Stimulated activated CD4-positive, alpha-beta T cell treated with anti-CD3 and anti-CD28 coated beads, Interleukin-4, amount 100 ng/mL, for 48 hours (primary cell): ENCODE measurements around the gene ALDH3B1.

Experiments used
- DNase-seq, 2 donors: peaks; one replicate each; pipeline ENCODE4 v3.0.0-alpha.2; 2020; ENCODE audit warnings: low read depth in 2 of 2

Gene ALDH3B1

GRCh38 chr11:68044145-68044813, 34.2 kb downstream of the ALDH3B1 start:
- DNase-seq: no peak

DNA sequence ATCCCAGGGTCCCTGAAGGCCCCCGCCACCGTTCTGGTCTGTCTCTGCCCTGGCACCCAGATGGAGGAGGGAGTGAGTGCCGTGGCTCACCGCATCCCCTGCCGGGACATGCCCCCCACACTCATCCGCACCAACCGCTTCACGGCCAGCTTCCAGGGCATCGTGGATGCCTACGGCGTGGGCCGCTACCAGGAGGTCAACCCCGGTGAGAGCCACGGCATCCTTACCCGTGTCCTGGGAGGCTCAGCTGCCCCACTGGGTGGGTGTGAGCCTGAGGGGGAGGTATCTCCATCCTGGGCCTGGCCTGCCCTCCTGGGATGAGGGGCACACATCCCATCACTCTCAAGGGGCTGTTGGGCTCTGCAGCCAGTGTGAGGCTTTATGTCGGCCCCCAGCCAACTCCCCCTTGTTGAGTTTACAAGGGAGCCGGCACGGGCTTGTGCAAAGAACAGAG, 34.8 kb downstream of the ALDH3B1 start:
- no peak for DNase-seq

GRCh38 chr11:68047437-68048290, 37.5 kb downstream of the ALDH3B1 start:
- DNase-seq: no peak

- no peak for DNase-seq
Measured at GRCh38 chr11:68048681-68049508, 38.8 kb downstream of the ALDH3B1 start.

- DNase-seq: no peak
Measured at GRCh38 chr11:68049509-68050370, 39.6 kb downstream of the ALDH3B1 start.

DNA sequence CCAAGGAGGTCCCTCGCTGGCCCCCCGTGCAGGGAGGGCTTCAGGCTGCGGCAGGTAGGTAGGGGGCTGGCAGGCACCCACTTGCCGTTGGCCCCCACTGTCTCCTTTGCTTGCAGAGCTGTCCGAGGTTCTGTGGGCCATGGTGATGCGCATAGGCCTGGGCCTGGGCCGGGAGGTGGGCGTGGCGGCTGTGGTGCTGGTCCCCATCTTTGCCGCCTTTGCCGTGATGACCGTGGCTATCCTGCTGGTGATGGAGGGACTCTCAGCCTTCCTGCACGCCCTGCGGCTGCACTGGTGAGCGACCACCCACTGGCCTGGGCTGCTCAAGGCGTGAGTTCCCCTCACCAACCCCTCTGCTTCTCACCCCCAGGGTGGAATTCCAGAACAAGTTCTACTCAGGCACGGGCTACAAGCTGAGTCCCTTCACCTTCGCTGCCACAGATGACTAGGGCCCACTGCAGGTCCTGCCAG, 40.3 kb downstream of the ALDH3B1 start:
- DNase-seq: no peak

DNA sequence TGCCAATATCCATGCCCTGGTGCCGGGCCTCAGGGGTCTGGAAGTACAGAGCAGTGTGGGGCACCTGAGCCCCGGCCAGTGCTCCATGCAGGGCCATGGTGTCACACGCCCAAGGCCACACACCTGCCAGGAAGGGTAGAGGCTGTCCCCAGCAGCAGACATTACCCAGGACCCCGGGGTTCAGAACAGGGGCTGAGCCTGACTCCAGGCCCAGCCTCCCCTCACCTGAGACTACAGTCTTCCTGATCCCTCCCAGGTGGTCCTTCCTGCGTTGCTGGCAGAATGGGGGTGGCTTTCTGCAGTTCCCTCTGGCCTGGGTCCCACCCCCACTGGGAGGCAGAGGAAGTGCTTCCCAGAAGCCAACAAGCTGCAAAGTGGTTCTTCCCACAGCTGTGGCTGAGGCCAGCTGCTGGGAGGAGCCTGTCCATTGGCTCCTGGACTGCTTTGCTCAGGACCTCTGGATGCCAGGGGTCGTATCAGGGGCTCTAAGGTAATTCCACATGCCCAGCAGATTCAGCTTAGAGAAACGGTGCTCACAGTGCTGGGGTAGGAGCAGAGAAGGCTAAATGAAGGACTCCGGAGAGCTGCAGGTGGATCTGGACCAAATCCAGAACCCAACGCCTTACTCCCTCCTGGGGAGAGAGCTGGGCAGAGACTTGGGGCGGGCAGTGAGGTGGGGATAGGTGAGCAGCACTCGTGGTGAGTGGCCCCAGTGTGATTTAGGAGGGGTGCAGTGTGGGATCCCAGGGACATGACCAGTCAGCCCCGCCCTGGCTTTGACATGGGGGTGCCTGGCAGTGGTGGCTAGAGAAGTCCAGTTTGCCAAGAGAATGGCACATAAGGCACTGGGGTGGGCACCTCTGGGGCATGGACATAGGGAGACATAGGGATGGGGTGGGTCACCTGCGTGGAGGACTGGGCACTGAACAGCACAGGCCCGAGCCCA, 41.3 kb downstream of the ALDH3B1 start:
- DNase-seq: no peak

DNA sequence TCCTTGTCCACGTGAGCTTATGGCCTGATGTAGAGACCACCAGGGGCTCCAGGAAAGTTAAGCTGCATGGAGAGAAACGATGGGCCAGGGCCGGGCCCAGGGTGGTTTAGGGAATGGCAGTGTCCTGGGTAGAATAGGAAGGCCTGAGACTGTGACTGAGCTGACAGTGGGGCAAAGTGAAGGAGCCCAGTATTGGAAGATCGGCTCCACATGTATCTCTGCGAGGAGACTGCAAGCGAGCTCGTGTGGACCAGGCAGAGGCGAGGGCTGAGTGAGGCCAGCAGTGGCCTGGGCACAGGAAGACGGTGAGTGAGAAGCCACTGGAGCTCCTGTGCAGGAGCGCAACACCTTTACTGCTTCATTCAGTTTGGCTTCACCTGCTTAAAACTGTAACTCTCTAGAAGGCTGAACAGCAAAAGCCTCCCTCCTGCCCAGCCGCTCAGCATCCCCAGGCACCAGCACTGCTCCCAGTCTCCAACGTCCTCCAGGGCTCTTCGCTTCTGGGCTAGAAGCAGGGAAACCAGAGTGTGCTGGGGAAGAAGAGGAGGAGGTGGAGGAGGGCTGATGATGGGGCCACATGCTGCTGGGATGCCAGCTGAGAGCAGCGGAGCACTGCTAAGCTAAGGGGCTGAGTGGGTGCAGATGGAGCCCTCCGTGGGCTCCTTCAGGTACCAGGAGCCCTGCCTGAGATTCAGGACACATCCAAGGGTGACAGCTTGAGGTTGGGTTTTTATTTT, 42.2 kb downstream of the ALDH3B1 start:
- no peak for DNase-seq

DNA sequence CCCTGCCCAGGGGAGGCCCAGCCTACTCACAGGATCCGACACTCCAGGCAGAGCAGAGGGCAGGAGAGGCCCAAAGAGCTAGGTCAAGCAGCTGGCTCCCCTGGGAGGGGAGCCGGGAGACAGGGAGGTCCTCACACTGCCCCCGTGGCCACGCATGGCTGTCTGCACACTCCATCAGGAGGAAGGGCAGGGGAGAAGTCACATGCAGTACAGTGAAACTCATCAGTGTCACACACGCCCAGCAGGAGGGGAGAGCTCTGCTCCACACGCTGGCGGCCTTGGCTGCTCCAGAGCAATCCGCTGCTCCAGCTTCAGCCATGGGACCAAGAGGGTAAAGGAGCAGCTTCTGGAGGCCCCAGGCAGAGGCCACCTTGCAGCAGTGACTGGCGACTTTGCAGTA, 43.0 kb downstream of the ALDH3B1 start:
- no peak for DNase-seq

DNA sequence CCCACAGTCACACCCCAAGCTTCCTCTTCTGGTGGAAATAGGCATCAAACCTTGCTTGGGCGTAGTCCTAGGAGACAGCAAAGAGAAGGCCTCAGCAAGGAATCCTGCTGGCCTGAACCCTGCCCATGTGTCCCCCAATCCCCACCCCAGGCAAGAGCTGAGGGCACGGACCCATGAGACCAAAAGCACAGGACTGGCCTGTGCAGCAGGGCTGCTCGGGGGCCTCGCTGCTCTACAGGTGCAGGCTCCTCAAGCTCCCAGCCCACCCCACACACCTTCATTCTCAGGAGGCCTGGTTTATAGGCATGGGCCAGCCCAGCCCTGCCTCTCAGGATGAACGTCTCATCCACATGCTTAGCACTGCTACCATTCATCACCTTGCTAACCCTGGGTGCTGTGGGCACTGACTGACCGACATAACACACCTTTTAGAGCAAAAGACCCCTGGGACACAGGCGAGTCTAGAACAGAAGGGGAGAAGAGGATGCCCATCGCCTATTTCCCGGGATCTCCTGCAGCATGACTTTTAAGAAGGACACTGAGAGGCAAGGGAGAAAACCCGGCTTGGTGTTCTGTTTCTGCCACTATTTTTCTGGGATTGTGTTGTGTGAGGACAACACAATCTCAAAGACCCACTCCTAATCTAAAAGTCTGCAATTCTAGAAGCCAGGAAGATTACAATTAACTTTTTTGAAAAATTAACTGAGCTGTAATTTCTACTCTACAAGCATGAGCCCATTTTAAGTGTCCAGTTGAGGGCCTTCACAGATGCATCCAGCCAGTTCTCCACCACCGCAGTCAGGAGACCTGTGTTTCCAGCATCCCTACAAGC, 44.1 kb downstream of the ALDH3B1 start:
- no peak for DNase-seq

DNA sequence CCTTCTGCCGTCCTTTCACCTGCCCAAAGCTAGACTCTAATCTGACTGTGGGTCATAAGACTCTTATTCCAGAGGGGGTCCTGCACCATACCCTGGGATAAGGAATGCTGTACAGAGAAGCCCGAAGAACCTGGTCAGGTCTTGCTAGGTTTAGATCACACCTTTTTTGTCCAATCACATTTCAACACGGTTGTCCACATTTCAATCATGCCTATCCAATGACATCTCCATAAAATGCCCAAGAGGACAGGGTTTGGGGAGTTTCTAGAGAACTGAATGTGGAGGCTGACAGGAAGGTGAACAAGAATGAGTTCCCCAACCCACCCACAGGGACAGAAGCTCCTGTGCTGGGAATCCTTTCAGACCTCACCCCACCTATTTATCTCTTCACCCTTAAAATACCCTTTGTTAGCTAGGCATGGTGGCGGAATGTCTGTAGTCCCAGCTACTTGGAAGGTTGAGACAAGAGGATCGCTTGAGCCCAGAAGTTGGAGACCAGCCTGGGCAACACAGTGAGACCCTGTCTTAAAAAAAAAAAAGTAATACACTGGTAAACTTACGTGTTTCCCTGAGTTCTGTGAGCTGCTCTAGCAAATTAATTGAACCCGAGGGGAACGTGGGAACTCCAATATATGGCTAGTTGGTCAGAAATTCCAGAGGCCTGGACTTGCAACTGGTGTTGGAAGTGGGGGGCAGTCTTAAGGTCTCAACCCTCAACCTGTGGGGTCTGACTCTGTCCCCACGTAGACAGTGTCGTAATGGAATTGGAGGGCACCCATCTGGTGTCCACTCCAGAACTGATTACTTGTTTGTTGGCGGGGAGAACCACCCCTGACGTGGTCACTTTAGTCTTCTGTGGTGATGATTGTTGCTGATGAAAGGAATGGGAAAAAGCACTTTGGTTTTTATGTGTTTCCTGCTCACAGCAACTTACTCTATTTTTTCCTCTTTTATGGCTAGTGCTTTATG, 46.5 kb downstream of the ALDH3B1 start:
- no peak for DNase-seq

GRCh38 chr11:68057807-68058206, 47.7 kb downstream of the ALDH3B1 start:
- no peak for DNase-seq

- DNase-seq: no peak
Measured at GRCh38 chr11:68061508-68061907, 51.4 kb downstream of the ALDH3B1 start.

DNA sequence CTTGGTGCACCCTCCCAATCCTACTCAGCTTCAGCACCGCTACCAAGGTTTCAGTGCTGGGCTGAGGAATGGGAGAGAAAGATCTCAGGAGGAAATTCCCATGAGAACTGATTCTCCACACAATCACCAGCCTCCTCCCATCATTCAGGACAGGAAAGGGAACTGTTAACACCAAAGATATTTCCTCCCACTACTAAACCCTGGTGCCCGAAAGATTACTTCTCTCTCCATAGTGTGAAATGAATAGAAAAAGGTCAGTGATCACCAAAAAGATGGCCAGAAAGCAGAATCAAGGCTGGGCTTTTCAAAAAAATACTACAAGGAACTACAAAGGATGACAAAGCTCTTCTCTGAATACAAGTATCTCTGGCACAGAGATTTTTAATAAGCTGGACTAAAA, 54.8 kb downstream of the ALDH3B1 start:
- no peak for DNase-seq

DNA sequence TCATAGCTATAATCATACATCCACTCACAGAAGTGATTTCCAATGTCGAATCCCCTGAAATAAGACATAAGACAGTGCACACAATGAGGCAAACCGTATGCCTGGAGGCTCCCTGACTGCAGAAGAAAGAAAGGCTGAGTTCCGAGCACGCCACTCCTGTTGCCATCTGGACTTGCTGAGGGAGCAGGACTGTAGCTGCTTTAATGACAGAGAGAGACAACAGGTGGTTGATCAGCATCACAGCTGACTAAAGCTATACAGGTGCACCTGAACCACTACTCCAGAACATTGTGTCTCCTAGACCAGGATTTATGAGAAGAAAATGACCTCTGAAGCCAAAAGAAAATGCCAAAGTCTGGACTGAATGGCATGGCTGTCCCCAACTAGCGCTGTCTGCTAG, 55.7 kb downstream of the ALDH3B1 start:
- DNase-seq: no peak

DNA sequence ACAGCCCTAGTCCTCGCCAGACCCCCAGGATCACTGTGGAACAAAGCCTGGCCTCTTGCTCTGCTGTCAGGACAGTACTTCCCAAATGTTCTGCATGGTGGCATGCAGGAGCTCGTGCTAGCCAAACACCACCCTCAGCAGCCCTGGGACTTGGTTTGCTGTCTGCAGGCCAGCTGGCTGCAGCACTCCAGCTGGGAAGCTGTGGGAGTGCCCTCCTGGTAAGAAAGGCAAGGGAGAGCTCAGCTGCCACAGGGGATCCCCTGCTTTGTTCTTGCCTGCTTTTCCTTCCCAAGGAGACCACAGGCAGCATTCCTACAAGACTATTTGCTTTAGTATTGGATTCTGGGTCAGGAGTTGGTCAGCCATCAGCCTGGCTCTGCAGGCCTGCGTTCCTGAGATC, 56.6 kb downstream of the ALDH3B1 start:
- DNase-seq: no peak

DNA sequence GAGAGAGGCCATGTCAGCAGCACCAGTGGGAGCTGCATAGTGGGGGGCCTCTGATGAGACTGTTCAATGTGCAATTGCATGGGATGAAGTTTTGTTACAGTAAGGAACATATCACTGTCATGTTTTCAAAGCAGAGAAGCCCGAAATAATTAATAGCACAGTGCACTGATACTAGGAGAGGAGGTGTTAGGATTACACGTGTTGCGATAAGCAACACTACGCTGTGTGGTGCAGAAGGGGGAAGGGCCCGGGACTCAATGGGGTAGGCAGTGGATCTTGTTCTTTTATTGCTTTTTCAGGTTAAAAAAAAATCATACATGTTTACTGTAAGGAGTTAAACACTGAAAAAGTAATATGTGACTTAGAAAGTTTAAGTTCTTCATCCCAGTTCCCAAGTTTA, 57.9 kb downstream of the ALDH3B1 start:
- no peak for DNase-seq
